GM21619 (cell line): ENCODE measurements around the gene ZNF616.

Source experiments
- ATAC-seq: cut with Tn5 transposase; IDR thresholded peaks from one replicate; pipeline ENCODE4 v1.9.1; 2021; ENCODE audit not compliant: unreplicated experiment

Gene ZNF616

GRCh38 chr19:52139252-52140031 is at the start of gene ZNF616:
Gene ZNF616, minus strand, starts transcription at chr19:52139938. Its CDS starts 9,426 bp downstream, at chr19:52130512.
- ATAC-seq = peak; percentile 39

DNA sequence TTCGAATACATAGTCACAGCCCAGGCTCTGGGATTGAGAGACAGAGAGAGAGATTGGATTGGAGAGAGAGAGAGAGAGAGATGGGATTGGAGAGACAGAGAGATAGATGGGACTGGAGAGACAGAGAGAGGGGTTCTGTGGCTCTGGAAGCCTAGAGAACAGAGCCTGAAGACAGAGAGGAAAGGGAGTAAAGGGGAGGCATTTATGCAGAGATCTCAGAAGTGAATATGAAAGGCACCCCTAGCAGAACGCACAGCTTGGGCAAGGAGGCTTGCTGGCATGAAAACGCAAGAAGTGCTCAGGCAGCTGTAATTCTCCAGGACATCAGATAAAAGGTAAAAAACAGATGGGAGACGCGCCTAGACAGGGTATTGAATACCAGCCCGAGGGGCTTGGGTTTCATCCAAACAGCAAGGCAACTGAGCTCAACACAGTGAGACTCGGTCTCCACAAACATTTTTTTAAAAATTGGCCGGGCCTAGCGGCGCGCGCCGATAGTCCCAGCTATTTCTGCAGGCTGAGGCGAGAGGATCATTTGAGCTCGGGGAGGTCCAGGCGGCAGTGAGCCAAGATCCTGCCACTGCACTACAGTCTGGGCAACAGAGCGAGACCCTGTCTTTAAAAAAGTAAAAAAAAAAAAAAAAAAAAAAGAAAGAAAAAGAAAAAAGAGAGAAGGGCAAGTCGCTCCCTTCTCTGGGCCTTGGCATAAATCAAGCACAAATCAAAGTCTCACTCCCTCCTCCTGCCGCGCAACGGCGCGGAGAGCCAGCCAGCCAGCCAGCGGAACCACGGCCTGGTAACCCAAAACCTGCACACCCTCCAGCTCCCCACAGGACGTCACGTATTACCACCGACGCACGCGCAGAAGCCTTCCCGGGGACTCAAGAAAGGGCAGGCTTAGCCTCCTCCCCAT is 49.3 kb upstream of the ZNF616 start:
- peak; percentile 1 for ATAC-seq

GRCh38 chr19:52187407-52187806 is 47.7 kb upstream of the ZNF616 start:
- ATAC-seq = no peak

DNA sequence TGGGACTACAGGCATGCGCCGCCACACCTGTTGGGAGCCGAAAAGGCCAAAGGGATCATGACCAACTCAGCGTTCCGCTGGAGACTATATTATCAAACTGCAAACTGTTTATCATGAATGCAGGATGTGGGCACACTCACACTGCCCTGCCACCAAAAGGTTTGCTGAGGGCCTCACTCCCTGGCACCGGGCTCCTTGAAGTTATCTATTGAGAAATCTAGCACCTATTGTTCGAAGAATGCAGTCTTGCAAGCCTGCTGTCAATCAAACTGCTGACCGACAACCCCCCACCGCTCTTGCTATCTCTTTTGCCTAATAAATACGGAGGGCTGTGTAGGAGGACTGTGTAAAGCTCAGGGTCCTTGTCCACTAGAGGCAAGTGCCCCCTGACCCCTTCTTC is 36.8 kb upstream of the ZNF616 start:
- no peak for ATAC-seq

GRCh38 chr19:52172347-52172746 is 32.6 kb upstream of the ZNF616 start:
- no peak for ATAC-seq

- peak; percentile 67 for ATAC-seq
Observed at GRCh38 chr19:52171321-52172169, 31.8 kb upstream of the ZNF616 start, which contains the start of gene ZNF836. Gene ZNF836, minus strand, starts transcription at chr19:52171621. Its CDS starts 3,549 bp downstream, at chr19:52168072.

DNA sequence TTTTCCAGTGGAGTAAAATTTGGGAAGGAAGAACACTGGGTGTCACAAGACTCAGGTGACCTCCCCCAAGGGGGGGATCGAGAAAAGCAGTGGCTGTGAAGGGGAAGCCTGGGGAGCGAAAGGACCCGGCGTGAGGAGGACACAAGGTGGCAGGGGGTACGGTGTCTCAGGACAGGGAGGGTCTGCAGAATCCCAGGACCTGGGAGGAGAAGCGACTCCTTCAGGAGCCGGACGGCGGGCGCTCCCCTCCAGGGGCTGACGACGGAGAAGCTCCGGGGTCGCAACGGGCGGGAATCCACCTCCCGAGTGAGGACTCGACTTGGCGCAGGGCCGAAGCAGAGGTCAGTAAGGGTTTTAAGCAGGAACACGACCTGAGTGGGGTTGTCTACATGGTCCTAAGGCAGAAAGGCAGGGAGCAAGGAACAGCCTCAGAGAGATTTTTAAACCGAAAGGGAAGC is 31.2 kb upstream of the ZNF616 start:
- peak; percentile 20 for ATAC-seq

- no peak for ATAC-seq
Observed at GRCh38 chr19:52170304-52170703, 30.6 kb upstream of the ZNF616 start.

DNA sequence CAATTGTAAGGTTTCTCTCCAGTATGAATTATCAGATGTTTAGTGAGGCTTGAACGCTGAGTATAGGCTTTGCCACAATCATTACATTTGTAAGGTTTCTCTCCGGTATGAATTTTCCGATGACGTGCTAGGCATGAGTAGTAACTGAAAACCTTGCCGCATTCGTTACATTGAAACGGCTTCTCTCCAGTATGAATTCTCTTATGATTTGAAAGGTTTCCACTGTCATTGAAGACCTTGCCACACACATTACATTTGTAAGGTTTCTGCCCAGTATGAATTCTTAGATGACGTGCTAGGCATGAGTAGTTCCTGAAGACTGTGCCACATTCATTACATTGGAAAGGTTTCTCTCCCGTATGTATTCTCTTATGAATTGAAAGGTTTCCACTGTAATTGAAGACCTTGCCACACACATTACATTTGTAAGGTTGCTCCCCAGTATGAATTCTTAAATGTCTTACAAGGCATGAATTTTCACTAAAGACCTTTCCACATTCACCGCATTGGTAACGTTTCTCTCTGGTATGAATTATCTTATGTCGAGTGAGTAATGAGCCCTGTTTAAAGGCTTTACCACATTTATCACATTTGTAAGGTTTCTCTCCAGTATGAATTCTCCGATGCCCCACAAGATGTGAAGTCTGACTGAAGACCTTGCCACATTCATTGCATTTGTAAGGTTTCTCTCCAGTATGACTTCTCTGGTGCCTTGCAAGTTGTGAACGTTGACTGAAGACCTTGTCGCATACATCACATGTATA is 16.0 kb upstream of the ZNF616 start:
- ATAC-seq = no peak

DNA sequence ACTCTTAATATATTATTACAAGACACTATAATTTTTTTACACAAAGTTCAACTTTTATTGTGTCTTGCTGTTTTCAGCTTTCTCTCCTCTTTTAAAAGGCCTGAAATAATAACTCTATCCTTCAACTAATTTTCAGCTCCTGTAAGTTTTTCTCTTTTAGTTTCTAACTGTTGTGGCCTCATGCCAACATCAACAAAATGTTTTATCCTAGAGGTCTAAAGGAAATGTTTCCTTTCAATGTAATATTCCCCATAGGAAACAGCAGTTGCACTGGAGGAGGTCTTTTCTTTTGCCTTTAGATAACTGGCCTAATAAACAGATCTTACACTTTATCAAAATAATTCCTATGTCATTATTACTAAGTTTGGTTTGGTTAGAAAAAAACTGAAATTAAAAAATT is 8.5 kb upstream of the ZNF616 start:
- ATAC-seq = no peak

DNA sequence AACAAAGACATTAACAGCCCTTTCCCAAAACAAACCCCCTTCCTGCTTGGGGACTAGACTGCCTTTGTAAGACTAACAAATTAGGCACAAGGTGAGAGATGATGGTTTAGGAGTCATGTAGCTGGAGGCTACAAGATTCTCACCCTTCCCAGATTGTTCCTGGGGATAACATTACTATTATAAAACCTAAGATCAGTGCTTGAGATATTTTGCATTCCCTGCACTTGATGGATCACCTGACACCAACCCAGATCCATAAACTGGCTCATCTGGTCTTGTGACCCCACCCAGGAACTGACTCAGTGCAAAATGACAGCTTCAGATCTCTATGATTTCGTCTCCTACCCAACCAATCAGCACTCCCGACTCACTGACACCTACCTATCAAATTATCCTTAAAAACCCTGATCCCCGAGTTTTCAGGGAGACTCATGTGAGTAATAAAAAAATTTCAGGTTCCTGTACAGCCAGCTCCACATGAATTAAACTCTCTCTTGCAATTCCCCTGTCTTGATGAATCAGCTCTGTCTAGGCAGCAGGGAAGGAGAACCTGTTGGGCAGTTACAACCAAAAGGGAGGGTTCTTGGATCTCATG is 2.4 kb upstream of the ZNF616 start:
- ATAC-seq = no peak

- no peak for ATAC-seq
Observed at GRCh38 chr19:52141203-52141602, 1.5 kb upstream of the ZNF616 start.

GRCh38 chr19:52140032-52140710 is 433 bp upstream of the ZNF616 start:
- peak; percentile 93 for ATAC-seq

GRCh38 chr19:52138983-52139251 is 821 bp downstream of the ZNF616 start:
- ATAC-seq = no peak

DNA sequence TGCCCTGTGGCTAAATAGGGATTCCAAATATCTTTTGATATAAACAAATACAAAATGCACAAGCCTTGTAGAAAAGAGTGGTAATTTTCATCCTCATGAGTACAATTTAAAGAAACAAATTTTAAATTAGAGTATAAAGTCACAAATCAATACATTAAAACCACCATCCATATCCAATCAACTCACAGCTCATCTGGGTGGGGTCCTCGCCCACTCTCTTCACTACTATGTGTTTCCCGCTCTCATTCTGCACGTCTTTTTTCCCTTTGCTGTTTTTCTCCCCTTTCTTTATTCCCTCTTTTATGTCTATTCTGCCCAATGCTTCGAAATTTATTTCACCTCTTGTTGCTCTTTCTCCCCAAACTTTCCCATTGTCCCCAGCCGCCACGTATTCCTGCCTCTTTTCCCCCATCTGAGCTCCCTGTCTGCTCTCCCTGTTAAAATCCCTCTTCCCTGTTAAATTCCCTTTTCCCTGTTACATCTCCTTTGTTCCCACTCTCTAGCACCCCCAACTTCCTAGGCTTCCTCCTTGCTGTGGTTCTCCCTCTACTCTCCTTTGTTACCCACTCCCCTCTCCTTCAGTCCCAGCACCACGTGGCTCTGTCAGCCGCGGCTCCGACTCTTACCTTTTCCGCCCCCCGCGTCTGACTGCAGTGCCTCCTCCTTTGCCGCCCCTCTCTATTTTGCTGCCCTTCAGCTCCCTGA is 1.3 kb downstream of the ZNF616 start:
- ATAC-seq = no peak

DNA sequence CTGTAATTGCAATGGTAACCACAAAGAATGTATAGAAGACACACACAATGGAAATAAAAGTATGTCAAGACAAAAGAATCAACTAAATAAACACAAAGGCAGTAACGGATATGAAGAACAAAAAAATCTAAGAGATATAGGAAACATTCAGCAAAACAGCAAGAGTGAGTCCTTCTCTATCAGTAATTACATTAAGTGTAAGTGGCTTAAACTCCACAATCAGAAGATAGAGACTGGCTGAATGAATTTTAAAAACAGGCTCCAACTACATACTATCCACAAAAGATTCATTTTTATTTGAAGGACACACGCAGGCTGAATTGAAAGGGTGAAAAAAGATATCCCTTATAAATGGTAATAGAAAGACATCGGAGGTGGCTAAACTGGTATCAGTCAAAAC is 19.5 kb downstream of the ZNF616 start:
- ATAC-seq = no peak

DNA sequence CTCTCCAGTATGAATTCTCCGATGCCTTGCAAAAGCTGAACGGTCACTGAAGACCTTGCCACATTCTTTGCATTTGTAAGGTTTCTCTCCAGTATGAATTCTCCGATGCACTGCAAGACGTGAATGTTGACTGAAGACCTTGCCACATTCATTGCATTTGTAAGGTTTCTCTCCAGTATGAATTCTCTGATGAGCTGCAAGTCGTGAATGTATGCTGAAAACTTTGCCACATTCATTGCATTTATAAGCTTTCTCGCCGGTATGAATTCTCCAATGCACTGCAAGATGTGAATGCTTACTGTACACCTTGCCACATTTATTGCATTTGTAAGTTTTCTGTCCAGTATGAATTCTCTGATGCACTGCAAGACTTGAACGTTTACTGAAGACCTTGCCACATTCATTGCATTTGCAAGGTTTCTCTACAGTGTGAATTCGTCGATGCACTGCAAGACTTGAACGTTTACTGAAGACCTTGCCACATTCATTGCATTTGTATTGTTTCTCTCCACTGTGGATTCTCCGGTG is 24.1 kb downstream of the ZNF616 start:
- no peak for ATAC-seq

DNA sequence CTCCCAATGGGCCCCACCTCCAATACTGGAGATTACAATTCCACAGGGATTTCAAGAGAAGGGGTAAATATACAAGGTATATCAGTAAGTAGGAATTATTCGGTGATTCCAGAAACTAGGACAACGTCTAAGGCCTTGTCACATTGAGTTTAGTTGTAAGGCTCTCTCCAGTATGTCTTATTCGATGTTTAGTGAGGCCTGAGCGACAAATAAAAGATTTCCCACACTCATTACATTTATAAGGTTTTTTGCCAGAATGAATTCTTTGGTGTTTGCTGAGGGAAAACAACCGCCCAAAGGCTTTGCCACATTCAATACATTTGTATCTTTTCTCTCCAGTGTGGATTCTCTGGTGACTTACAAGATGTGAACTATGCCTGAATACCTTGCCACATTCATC is 25.0 kb downstream of the ZNF616 start:
- ATAC-seq = no peak

DNA sequence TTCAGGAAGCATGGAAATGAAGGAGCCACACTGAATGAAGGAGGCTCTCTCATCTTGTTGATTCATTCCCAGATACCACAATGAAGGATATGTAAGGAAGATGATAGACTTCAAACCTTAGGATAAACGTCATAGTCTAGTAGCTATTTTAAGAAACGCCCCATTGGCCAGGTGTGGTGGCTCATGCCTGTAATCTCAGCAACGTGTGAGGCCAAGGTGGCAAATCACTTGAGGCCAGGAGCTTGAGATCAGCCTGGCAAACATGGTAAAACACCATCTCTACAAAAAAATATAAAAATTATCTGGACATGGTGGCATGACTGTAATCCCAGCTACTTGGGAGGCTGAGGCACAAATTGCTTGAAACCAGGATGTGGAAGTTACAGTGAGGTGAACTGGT is 27.1 kb downstream of the ZNF616 start:
- no peak for ATAC-seq
